Natural killer cell treated with Interleukin-12 subunit alpha and Interleukin-12 subunit beta and Interleukin-15 and Interleukin-18, amount 100 ng/mL, for 72 hours (primary cell): ENCODE data around the gene MUS81. TPM values are rescaled to one million over a fixed set of nuclear protein-coding genes. Genes with fewer than 3 reads are reported as not detected.

Experiments
- ATAC-seq, 2 donors: fragments of 150-1000 bp; cut with Tn5 transposase in 1 of 2; sonication (Bioruptor Pico), chemical (Tn5 transposase) in 1 of 2; 2 replicates each; pipeline ENCODE4 v1.10.0; 2021
- DNase-seq: peaks from one replicate; pipeline ENCODE4 v3.0.0; 2022; ENCODE audit warnings: low spot score
- H3K27ac Mint-ChIP-seq, 2 donors: 1 replicate in 1 of 2; 2 replicates in 1 of 2; pipeline ENCODE4 v1.8.0; 2022; ENCODE audit warnings: mixed read lengths in 2 of 2, mild to moderate bottlenecking in 1 of 2, moderate library complexity in 1 of 2
- H3K27me3 Mint-ChIP-seq, 2 donors: 1 replicate in 1 of 2; 2 replicates in 1 of 2; pipeline ENCODE4 v1.8.0; 2022; ENCODE audit warnings: mixed read lengths in 2 of 2
- H3K36me3 Mint-ChIP-seq: one replicate; pipeline ENCODE4 v1.8.0; 2022; ENCODE audit warnings: mixed read lengths
- H3K4me1 Mint-ChIP-seq, 2 donors: 1 replicate in 1 of 2; 2 replicates in 1 of 2; pipeline ENCODE4 v1.8.0; 2022; ENCODE audit warnings: low read depth in 2 of 2, mixed read lengths in 2 of 2, mild to moderate bottlenecking in 1 of 2
- H3K4me3 Mint-ChIP-seq: one replicate; pipeline ENCODE4 v1.8.0; 2022; ENCODE audit warnings: mixed read lengths
- H3K9me3 Mint-ChIP-seq: 2 replicates; pipeline ENCODE4 v1.8.0; 2022; ENCODE audit warnings: mixed read lengths
- total RNA-seq, 2 donors: library from RNA; stranded (reverse); gene quantifications; one replicate each; pipeline ENCODE4 v1.2.3, GENCODE V29; 2022

MUS81 gene
- 100 to 1,000 TPM in 1 of 2 donors, 10 to 100 TPM in 1; 85.7 to 109 TPM for total RNA-seq

GRCh38 chr11:65860278-65861164 lies at the start of gene MUS81:
Gene MUS81, plus strand, starts transcription at chr11:65860433. Its CDS starts 321 bp downstream, at chr11:65860754.
- DNase-seq (peak; percentile 96), ATAC-seq (peak; percentile 56 to 62)
- H3K4me1 Mint-ChIP-seq = peaks cover 41 to 44% of the 10 kb centered on the region in 2 donors
- H3K27me3 Mint-ChIP-seq = no peaks in the 10 kb centered on the region
- H3K36me3 Mint-ChIP-seq = peaks cover 15% of the 10 kb centered on the region
- H3K9me3 Mint-ChIP-seq = no peaks in the 10 kb centered on the region
- peak within 1 kb of the TSS; percentile 97 for H3K27ac Mint-ChIP-seq
- peak within 1 kb of the TSS; percentile 98 for H3K4me3 Mint-ChIP-seq

- Mint-ChIP-seq H3K4me1 (no peaks in the 10 kb centered on the region), H3K27ac (no peak overlapping the region), H3K36me3 (no peaks in the 10 kb centered on the region), H3K4me3 (no peak overlapping the region), H3K27me3 (peaks cover 0 to 6% of the 10 kb centered on the region in 2 donors), H3K9me3 (no peaks in the 10 kb centered on the region)
- no peak for ATAC-seq
- DNase-seq = no peak
Observed at GRCh38 chr11:65811764-65812475, 48.3 kb upstream of the MUS81 start.

GRCh38 chr11:65814131-65814985 lies 45.9 kb upstream of the MUS81 start:
- ATAC-seq (no peak), DNase-seq (no peak)
- Mint-ChIP-seq H3K4me3 (no peak overlapping the region), H3K36me3 (no peaks in the 10 kb centered on the region), H3K27me3 (no peaks in the 10 kb centered on the region), H3K27ac (no peak overlapping the region), H3K4me1 (peaks cover 5 to 9% of the 10 kb centered on the region in 2 donors), H3K9me3 (no peaks in the 10 kb centered on the region)

- no peaks in the 10 kb centered on the region for H3K9me3 Mint-ChIP-seq
- H3K27ac Mint-ChIP-seq = peak overlapping the region in 1 of 2 donors; percentile 14
- no peak overlapping the region for H3K4me3 Mint-ChIP-seq
Observed at GRCh38 chr11:65814986-65815565, 45.2 kb upstream of the MUS81 start.

GRCh38 chr11:65816696-65817095 lies 43.5 kb upstream of the MUS81 start:
- Mint-ChIP-seq H3K27me3 (no peaks in the 10 kb centered on the region), H3K36me3 (no peaks in the 10 kb centered on the region), H3K4me1 (peaks cover 5 to 9% of the 10 kb centered on the region in 2 donors), H3K27ac (no peak overlapping the region), H3K9me3 (no peaks in the 10 kb centered on the region), H3K4me3 (peak overlapping the region; percentile 87)
- DNase-seq (no peak), ATAC-seq (no peak)

More at GRCh38 chr11:65814986-65815565, 45.2 kb upstream of the MUS81 start:
- H3K4me1 Mint-ChIP-seq = peaks cover 5 to 9% of the 10 kb centered on the region in 2 donors
- no peak for DNase-seq
- H3K36me3 Mint-ChIP-seq = no peaks in the 10 kb centered on the region
- H3K27me3 Mint-ChIP-seq = no peaks in the 10 kb centered on the region
- ATAC-seq = no peak

GRCh38 chr11:65817312-65817834 lies 42.9 kb upstream of the MUS81 start:
- no peaks in the 10 kb centered on the region for H3K27me3 Mint-ChIP-seq
- peak overlapping the region; percentile 87 for H3K4me3 Mint-ChIP-seq
- H3K4me1 Mint-ChIP-seq = peaks cover 5 to 9% of the 10 kb centered on the region in 2 donors
- H3K27ac Mint-ChIP-seq = peak overlapping the region; percentile 55 to 84
- no peaks in the 10 kb centered on the region for H3K9me3 Mint-ChIP-seq
- no peaks in the 10 kb centered on the region for H3K36me3 Mint-ChIP-seq
- ATAC-seq = no peak
- no peak for DNase-seq

GRCh38 chr11:65817835-65818680 lies 42.2 kb upstream of the MUS81 start:
- peak overlapping the region; percentile 55 to 84 for H3K27ac Mint-ChIP-seq
- ATAC-seq (peak; percentile 97), DNase-seq (peak; percentile 93)
- H3K4me3 Mint-ChIP-seq = peak overlapping the region; percentile 87
- no peaks in the 10 kb centered on the region for H3K27me3 Mint-ChIP-seq
- H3K9me3 Mint-ChIP-seq = no peaks in the 10 kb centered on the region
- H3K36me3 Mint-ChIP-seq = no peaks in the 10 kb centered on the region
- peaks cover 5 to 9% of the 10 kb centered on the region in 2 donors for H3K4me1 Mint-ChIP-seq

- Mint-ChIP-seq H3K36me3 (no peaks in the 10 kb centered on the region), H3K27ac (no peak overlapping the region), H3K4me3 (no peak overlapping the region), H3K4me1 (peaks cover 5 to 9% of the 10 kb centered on the region in 2 donors), H3K9me3 (no peaks in the 10 kb centered on the region), H3K27me3 (no peaks in the 10 kb centered on the region)
- DNase-seq = no peak
- no peak for ATAC-seq
Observed at GRCh38 chr11:65821107-65821506, 39.1 kb upstream of the MUS81 start.

- Mint-ChIP-seq H3K4me1 (peaks cover 0 to 4% of the 10 kb centered on the region in 2 donors), H3K27me3 (no peaks in the 10 kb centered on the region), H3K4me3 (no peak overlapping the region), H3K36me3 (no peaks in the 10 kb centered on the region), H3K9me3 (no peaks in the 10 kb centered on the region), H3K27ac (no peak overlapping the region)
- DNase-seq (no peak), ATAC-seq (no peak)
Observed at GRCh38 chr11:65822776-65823528, 37.3 kb upstream of the MUS81 start.

- no peak overlapping the region for H3K27ac Mint-ChIP-seq
- H3K4me3 Mint-ChIP-seq = no peak overlapping the region
- peaks cover 0 to 9% of the 10 kb centered on the region in 2 donors for H3K4me1 Mint-ChIP-seq
- DNase-seq = no peak
- no peak for ATAC-seq
- no peaks in the 10 kb centered on the region for H3K9me3 Mint-ChIP-seq
- H3K27me3 Mint-ChIP-seq = peaks cover 9 to 11% of the 10 kb centered on the region in 2 donors
- H3K36me3 Mint-ChIP-seq = no peaks in the 10 kb centered on the region
Observed at GRCh38 chr11:65826984-65827735, 33.1 kb upstream of the MUS81 start.

GRCh38 chr11:65829459-65829858 lies 30.8 kb upstream of the MUS81 start:
- H3K4me3 Mint-ChIP-seq = no peak overlapping the region
- peaks cover 6 to 16% of the 10 kb centered on the region in 2 donors for H3K4me1 Mint-ChIP-seq
- DNase-seq (no peak), ATAC-seq (no peak)
- H3K27me3 Mint-ChIP-seq = peaks cover 17 to 18% of the 10 kb centered on the region in 2 donors
- H3K27ac Mint-ChIP-seq = no peak overlapping the region
- no peaks in the 10 kb centered on the region for H3K36me3 Mint-ChIP-seq
- H3K9me3 Mint-ChIP-seq = peaks cover 5% of the 10 kb centered on the region
